ENCODE data around the gene CD7.

DNA sequence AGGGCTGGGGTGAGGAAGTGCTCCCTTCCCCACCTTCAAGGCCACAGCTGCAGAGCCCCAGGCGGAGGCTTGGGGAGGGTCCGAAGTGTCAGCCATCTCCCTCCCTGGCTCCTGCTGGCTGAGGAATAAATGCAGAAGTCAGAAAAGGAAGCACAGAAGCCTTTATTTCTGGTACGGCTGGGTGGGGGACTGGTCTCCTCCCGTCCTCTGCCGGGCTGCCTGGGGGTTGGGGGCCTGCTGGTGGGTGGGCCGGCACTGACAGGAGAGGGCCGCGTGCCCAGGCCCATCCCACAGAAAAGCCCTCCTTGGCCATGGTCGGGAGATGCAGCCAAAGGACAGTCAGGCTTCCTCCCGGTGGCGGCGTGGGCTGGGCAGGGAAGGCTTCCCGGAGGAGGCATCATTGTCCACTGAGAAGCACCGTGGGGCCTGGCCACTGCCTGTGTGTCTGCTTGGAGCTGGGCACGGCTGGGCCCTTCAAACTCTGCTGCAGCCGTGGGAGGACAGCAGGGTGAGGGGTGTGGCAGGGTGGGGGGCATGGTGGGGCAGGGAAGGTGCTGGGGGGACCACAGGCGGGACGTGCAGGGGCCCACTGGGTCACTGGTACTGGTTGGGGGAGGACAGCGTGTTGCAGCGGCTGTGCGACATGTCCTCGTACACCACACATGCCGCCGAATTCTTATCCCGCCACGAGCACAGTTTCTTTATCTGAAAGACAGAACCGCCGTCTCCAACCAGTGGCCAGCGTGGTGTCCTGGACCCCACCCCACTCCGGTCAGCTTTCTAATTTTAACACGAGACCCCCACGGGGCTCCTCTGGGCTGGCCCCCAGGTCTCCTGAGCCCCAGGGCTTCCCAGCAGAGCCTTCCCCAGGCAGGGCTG is 2.4 kb downstream of the CD7 start:
- TF ChIP-seq ISL1 (CRISPR knock-in tag; IDR thresholded peaks at IDR 0.05) (no peak), ZFP30 (CRISPR knock-in tag; IDR thresholded peaks at IDR 0.05) (no peak), ARNTL (CRISPR knock-in tag; IDR thresholded peaks at IDR 0.05; ENCODE audit: borderline replicate concordance, low read depth) (no peak), ZNF8 (CRISPR knock-in tag; IDR thresholded peaks at IDR 0.05) (no peak), TCF4 (CRISPR knock-in tag; IDR thresholded peaks at IDR 0.05; ENCODE audit: borderline replicate concordance) (no peak), ZFP3 (CRISPR knock-in tag; IDR thresholded peaks at IDR 0.05) (no peak), TOX (CRISPR knock-in tag; IDR thresholded peaks at IDR 0.05; ENCODE audit: borderline replicate concordance) (no peak), ZNF70 (CRISPR knock-in tag; IDR thresholded peaks at IDR 0.05) (no peak), SNAI2 (CRISPR knock-in tag; IDR thresholded peaks at IDR 0.05) (no peak)
- TF ChIP-seq, protein P1, sequence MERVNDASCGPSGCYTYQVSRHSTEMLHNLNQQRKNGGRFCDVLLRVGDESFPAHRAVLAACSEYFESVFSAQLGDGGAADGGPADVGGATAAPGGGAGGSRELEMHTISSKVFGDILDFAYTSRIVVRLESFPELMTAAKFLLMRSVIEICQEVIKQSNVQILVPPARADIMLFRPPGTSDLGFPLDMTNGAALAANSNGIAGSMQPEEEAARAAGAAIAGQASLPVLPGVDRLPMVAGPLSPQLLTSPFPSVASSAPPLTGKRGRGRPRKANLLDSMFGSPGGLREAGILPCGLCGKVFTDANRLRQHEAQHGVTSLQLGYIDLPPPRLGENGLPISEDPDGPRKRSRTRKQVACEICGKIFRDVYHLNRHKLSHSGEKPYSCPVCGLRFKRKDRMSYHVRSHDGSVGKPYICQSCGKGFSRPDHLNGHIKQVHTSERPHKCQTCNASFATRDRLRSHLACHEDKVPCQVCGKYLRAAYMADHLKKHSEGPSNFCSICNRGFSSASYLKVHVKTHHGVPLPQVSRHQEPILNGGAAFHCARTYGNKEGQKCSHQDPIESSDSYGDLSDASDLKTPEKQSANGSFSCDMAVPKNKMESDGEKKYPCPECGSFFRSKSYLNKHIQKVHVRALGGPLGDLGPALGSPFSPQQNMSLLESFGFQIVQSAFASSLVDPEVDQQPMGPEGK (CRISPR knock-in tag; IDR thresholded peaks at IDR 0.05; ENCODE audit: borderline replicate concordance) = no peak
